ENCODE data around the gene CELF4. TPM values are rescaled to one million over a fixed set of nuclear protein-coding genes. Genes with fewer than 3 reads are reported as not detected.

CELF4 gene
- polyA plus RNA-seq, 1 experiment, result not detected

DNA sequence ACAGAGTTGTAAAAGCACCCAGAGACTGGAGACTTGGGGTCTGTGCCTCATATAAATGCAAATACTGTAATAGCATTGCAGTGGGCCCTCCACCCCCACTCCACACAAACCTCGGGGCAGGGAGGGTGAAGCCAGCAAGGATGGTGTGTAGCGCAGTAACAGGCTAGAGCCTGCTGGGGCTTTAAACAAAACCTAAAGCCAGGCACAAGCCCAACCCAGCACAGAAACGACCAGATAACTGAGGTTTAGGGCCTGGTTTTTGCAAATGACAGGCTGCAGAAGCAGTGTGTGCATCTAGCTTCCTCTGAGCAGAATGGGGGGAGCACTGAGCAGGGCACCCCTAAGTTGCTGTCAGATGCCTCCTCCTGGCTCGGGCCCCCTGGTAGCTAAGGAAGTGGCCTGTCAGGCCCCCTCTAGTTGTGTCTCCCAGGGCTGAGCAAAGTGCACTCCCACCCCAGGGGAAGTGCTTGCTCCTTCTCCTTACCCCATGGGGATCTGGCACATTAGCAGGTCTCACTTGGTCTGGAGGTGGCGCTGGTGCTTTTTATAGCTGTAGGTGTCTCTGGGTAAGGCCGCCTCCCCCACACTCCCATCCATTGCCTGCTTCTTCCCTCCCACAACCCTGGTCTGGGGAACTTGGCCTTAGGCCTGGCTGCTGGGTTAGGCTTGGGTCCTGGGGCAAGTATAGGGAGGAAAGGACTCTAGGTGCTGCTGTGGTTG, 135.1 kb downstream of the CELF4 start:
- Histone ChIP-seq H3K27me3 (ENCODE audit: control insufficient read depth, insufficient read depth, low read length) (no peaks in the 10 kb centered on the region), H3K36me3 (ENCODE audit: control insufficient read depth, insufficient read depth, low read length) (no peaks in the 10 kb centered on the region), H3K4me3 (ENCODE audit: low read depth, low read length) (no peak overlapping the region)
- TF ChIP-seq, protein P1, sequence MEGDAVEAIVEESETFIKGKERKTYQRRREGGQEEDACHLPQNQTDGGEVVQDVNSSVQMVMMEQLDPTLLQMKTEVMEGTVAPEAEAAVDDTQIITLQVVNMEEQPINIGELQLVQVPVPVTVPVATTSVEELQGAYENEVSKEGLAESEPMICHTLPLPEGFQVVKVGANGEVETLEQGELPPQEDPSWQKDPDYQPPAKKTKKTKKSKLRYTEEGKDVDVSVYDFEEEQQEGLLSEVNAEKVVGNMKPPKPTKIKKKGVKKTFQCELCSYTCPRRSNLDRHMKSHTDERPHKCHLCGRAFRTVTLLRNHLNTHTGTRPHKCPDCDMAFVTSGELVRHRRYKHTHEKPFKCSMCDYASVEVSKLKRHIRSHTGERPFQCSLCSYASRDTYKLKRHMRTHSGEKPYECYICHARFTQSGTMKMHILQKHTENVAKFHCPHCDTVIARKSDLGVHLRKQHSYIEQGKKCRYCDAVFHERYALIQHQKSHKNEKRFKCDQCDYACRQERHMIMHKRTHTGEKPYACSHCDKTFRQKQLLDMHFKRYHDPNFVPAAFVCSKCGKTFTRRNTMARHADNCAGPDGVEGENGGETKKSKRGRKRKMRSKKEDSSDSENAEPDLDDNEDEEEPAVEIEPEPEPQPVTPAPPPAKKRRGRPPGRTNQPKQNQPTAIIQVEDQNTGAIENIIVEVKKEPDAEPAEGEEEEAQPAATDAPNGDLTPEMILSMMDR (IDR thresholded peaks at IDR 0.05; ENCODE audit: insufficient read depth, low read depth, low read length), result no peak
- DNase-seq (ENCODE audit: low read depth), result no peak
- CTCF ChIA-PET, result interaction anchor here (2.4 kb wide), 1 partner anchor 12 kb away, joined by 4 read pairs; no protein-coding TSS in a partner anchor
- POLR2A ChIA-PET, result no interaction called here

- DNase-seq (ENCODE audit: low read depth), result no peak
- POLR2A ChIA-PET, result no interaction called here
Observed at GRCh38 chr18:37429791-37430190, 135.8 kb downstream of the CELF4 start.

GRCh38 chr18:37428288-37428974, 137.2 kb downstream of the CELF4 start:
- Histone ChIP-seq H3K36me3 (ENCODE audit: control insufficient read depth, insufficient read depth, low read length) (no peaks in the 10 kb centered on the region), H3K27me3 (ENCODE audit: control insufficient read depth, insufficient read depth, low read length) (no peaks in the 10 kb centered on the region), H3K4me3 (ENCODE audit: low read depth, low read length) (no peak overlapping the region)
- TF ChIP-seq, protein P1 (IDR thresholded peaks at IDR 0.05; ENCODE audit: insufficient read depth, low read depth, low read length), result no peak
- ChIA-PET POLR2A (no interaction called here), CTCF (interaction anchor here (1.3 kb wide), 1 partner anchor 34 kb away, joined by 3 read pairs; no protein-coding TSS in a partner anchor)
- DNase-seq (ENCODE audit: low read depth), result no peak

More at GRCh38 chr18:37429791-37430190, 135.8 kb downstream of the CELF4 start:
- TF ChIP-seq, protein P1 (IDR thresholded peaks at IDR 0.05; ENCODE audit: insufficient read depth, low read depth, low read length), result no peak
- Histone ChIP-seq H3K36me3 (ENCODE audit: control insufficient read depth, insufficient read depth, low read length) (no peaks in the 10 kb centered on the region), H3K27me3 (ENCODE audit: control insufficient read depth, insufficient read depth, low read length) (no peaks in the 10 kb centered on the region), H3K4me3 (ENCODE audit: low read depth, low read length) (no peak overlapping the region)
- CTCF ChIA-PET, result interaction anchor here (2.4 kb wide), 1 partner anchor 12 kb away, joined by 4 read pairs; no protein-coding TSS in a partner anchor

DNA sequence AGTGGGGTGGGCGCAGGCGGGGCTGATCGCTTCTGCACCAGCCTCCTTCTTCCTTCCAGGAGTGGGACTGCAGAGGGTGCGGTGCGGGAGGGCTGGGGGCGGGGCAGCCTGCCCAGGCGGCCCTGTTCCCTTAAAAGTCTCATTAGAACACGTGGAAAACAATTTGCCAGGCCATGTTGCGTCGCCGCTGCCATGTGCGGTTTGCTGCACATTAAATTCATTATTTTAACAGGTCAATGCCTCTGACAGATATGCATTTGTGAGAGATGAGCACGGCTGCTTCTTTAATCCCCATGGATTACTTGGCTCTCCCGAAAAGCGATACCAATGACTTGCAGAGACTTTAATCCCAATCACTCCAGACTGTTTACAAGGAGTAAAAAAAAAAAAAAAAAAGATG, 139.0 kb downstream of the CELF4 start:
- H3K4me3 ChIP-seq (ENCODE audit: low read depth, low read length), result no peak overlapping the region
- no peaks in the 10 kb centered on the region for H3K27me3 ChIP-seq (ENCODE audit: control insufficient read depth, insufficient read depth, low read length)
- CTCF ChIA-PET, result no interaction called here
- H3K36me3 ChIP-seq (ENCODE audit: control insufficient read depth, insufficient read depth, low read length), result no peaks in the 10 kb centered on the region
- DNase-seq (ENCODE audit: low read depth), result no peak
- TF ChIP-seq, protein P1 (IDR thresholded peaks at IDR 0.05; ENCODE audit: insufficient read depth, low read depth, low read length), result no peak
- POLR2A ChIA-PET, result no interaction called here

DNA sequence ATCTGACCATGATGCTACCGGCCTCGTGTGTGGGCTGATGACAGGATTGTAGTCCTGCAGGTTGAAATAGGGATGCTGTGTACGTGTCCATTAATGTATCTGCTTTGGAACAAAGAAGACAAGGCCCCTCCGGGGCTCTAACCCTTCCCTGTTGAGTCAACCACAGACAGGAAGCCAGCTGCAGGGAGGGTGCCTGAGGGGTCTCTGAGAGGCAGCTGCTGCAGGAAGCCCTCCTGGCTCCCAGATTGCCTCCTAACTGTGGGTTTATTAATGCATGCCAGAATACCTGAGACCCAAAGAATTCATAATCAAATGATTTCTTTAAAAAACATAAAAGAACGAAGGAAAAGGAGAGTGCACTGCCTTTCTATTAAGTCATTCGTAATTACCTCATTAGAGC, 140.4 kb downstream of the CELF4 start:
- DNase-seq (ENCODE audit: low read depth), result no peak
- H3K27me3 ChIP-seq (ENCODE audit: control insufficient read depth, insufficient read depth, low read length), result no peaks in the 10 kb centered on the region
- ChIA-PET CTCF (interaction anchor here (1.1 kb wide), 1 partner anchor 20 kb away, joined by 3 read pairs; no protein-coding TSS in a partner anchor), POLR2A (no interaction called here)
- H3K36me3 ChIP-seq (ENCODE audit: control insufficient read depth, insufficient read depth, low read length), result no peaks in the 10 kb centered on the region
- TF ChIP-seq, protein P1 (IDR thresholded peaks at IDR 0.05; ENCODE audit: insufficient read depth, low read depth, low read length), result no peak
- no peak overlapping the region for H3K4me3 ChIP-seq (ENCODE audit: low read depth, low read length)
